ENCODE results near the gene LPP.

The LPP gene

DNA sequence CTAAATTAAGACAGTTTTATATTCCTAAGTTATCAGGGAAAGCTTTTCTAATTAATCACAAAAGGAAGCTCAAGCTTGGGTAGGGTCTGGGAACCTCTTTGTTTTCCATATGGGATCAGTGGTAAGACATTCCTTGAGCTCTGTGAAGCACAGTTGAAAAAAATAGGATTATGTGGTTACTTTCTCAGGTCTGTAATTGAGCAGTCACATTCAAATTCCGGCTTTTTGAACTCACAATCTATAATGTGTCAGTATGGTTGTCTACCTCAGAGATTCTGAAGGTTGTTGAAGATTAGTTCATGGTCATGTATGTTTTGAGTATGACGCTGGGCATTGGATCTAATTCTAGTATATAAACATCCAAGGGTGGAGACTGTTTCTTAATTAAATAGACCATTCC, 364.5 kb downstream of the LPP start:
- DNase-seq (ENCODE audit: low read depth): no peak

DNA sequence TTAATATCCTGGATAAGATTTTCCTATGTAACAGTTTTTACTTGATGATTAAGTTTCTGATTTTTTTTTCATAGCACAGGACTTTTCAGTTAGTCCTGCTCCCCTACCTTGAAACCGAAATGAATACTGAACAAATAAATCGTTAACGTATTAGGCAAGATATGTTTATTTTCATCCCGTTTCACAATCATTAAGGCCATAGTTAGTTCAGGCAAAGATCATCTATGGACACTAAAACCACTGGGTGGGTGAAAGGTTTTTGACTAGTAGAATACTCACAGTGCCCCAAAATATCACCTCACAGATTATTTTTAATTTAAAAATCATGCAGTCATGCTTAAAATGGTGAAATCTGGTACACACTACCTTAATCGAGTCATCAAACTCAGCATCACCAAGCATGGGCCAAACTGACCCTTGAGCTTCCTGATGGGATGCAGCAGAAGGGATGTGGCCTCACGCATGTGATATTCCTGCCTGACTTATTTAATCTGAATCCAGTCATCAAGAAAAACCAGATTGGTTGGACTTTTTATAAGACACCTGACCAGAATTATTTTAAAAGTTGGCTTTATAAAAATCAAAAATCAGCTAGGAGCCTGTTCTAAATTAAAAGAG, 365.0 kb downstream of the LPP start:
- DNase-seq (ENCODE audit: low read depth): no peak

DNA sequence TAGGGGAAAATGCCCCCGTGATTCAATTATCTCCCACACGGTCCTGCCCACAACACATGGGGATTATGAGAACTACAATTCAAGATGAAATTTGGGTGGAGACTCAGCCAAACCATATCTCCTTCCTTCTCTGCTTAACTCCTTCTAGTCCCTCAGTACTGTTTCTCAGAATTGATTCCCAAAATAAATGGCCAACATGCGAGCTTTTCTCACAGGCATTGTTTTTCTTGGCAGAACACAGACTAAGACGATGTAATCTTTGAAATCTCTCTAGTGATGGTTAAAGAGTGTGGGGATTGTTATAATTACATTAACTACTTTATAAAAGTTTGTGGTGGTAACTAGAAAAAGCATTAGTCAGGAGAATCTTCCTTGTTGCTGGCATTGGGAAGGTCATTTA, 366.5 kb downstream of the LPP start:
- no peak for DNase-seq (ENCODE audit: low read depth)

DNA sequence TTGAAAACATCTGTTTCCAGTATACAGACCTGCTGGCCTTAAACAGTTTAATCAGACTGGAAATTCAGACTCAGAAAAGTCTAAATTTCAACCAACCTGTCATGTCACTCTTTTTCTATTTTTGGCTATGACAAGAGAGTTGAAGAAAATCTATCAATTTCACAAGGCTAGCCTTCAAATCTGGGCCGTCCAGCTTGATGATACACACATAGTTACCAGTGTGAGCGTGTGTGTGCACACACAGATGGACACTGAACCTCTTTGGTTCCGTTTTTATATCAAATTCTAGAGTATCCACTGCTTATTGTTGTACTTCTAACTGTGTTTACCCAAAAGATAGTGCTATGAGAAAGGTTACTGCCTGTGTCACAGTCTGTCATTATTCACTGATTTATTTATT, 368.2 kb downstream of the LPP start:
- no peak for DNase-seq (ENCODE audit: low read depth)

DNA sequence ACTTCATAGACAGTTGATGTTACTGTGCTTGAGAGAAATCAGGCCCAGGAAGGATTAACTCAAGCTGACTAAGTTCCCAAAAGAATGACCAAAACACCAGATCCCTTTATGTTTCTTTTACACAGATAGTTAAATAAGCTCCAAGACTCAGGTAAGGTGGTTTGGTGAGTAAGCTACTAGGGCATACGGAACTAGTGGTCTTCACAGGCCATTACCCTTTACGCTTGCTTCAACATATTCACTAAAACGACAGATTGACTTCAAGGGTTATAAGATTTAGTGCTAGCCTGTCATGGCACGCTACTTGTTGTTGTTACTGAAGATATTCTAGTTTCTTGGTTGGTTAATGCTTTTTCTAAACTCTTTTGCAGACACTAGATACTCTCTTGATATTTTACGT, 369.3 kb downstream of the LPP start:
- DNase-seq (ENCODE audit: low read depth): no peak

DNA sequence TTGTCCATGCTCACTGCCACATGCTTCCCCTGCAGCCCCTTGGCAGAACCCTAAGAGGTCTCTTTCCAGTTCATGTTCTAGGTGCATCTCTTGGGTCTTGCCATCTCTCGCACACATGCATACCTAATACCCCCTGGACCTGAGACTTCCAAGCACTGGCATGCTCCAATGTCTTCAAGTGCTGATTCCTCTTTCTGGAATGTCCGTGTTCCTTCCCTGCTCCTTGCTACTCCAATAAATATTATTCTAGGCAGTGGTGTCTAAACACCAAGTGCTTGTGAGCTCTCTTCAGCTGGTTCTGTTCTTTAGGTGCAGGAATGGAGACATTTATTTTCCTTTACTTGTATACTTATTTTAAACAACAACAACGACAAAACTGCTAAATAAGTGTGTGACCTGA, 370.1 kb downstream of the LPP start:
- DNase-seq (ENCODE audit: low read depth): no peak

DNA sequence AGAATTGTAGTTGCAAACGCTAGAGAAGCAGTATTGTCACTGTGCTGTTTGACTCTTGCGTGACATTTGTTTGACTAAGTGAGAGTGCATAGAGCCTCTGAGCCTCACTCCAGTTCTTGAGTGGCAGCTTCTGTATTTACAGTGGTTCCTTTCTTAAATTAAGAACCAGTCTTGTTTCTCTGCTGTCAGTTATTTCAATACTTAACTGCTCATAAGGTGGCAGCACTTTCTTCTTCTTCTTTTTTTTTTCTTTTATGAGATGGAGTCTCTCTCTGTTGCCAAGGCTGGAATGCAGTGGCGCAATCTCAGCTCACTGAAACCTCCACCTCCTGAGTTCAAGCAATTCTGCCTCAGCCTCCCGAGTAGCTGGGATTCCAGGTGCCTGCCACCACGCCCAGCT, 372.1 kb downstream of the LPP start:
- DNase-seq (ENCODE audit: low read depth): no peak

DNA sequence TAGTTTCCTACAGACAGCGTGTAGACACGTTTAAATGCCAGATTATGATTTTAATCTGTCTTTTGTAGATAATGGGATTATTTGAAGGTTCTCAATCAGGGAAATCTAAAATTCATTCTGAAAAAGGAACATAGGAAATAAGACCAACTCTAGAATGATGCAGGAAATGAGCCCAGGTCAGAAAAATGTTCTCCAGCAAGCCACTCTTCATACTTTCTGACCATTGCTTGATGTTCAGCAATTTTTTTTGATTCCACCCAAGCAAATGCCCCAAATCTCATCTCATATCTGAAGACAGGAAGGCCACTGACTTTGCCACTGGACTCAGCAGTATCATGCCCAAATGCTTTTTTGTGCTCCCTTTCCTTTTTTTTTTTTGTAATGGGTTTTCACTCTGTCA, 373.4 kb downstream of the LPP start:
- no peak for DNase-seq (ENCODE audit: low read depth)

DNA sequence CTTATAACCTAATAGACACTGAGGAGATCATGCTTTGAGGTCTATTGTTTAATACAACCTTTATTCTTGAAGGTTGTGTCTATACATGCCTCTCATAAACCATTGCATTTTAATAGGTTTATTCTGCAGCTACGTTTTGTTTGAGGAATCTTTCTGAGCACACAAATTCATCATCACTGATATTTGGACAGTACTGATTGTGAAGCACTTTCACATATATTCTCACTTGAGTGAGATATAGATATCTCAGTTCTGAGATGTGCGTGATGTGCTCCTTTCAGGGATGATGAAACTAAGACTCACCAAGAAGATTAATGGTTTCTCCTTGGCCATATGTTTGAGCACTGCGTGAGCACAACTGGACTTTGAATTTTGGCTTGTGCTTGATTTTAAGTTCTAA, 374.4 kb downstream of the LPP start:
- no peak for DNase-seq (ENCODE audit: low read depth)

DNA sequence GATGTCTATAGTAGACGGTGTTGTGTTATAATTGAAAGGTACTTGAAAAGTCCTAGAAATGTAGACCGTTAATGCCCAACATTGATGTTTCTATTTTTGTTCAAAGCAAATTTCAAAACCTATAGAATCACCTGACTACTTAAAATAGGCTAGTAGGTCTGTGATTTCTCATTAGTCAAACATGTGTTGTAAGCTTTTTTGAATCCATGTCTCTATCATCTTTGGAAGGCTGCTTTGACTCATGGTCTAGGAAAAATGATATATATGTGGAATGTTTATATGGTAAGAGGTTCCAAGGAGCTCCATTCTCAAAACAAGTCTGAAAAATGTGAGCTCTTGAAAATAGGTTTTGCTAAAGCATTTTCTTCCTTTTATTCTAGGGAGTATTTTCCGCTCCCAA, 375.3 kb downstream of the LPP start:
- no peak for DNase-seq (ENCODE audit: low read depth)

DNA sequence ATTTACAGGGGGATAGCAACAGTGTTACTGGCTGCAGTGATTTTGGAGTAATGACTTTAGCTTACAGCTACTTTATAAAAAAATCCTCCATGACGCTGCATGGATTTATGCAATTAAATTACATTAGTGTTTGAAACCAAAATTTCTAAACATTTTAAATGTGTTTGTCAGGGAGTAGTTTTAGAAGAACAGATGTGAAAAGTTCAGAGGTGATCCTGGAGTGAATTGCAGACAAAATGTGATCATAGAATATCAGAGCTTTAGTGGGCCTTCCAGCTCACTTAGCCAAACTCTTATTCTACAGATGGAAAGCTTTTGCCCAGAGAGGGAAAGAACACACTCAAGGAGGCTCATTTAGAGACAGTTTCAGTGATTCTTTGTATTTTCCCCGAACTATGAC, 376.3 kb downstream of the LPP start:
- DNase-seq (ENCODE audit: low read depth): no peak

DNA sequence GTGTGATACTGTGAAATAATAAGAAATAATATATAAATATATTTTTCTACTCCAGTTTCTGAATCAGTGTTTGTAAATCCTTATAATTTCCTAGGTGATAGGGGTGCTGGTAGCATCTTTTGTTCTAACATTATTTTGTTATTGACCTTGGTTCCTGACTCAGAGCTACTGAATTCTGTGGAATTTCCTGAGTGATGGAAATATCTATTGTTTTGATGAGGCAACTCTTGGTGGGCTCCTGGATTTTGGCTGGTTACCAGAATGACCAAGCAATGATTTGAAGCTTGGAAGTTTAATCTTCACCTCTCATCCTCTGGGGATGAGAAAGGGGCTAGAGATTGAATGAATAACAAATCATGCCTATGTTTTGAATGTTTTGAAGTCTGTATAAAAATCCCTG, 377.3 kb downstream of the LPP start:
- DNase-seq (ENCODE audit: low read depth): no peak

DNA sequence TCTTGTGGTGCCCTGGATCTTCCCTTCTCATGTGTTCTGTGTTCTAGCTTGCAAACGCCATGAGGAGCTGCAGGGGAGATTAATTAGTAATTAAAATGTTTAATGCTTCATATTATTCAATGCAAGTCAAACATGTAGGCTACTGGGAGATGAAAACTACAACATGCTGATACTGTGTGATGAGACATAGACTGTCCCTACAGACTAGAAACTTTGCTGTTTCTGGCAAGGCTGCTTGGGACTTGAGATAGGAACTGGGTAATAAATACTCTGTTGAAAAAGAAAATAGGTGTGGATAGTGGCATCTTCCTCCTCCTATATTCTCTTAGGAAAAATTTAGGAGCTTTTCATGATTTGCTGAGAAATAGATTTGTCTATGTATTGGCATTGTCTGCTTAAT, 379.2 kb downstream of the LPP start:
- DNase-seq (ENCODE audit: low read depth): no peak

DNA sequence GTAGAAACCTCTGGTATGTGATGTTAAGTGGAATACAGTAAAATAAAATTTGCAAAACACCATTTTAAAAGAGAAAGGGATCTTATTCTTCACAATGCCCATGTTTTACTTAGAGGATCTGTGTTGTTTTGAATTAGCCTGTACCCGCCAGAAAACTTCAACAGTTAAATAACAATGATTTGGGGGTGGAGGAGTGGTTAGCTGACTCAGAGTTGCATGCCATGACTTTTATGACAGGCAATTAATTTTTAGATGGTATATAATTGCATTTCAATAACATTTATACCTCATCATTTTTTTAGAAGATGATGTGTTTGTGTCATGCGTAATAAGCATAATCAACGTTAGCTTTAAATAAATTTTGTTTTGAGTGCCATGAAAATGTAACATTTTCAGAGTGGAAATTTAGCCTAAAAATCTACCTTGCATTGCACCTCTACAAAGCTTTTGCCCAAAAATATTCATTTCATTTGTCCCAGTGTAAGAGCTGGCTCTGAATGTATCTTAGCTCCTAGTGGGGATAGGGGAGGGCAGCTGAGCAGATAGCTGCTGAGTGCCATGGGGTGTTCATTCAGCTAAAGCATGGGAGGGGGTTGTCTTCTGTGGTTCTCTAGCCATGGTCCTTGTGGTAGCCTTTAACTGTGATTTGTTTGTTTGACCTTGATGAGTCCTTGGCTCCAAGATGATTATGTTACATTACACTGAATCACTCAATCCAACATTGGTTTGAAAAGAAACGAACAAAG, 379.8 kb downstream of the LPP start:
- DNase-seq (ENCODE audit: low read depth): no peak

DNA sequence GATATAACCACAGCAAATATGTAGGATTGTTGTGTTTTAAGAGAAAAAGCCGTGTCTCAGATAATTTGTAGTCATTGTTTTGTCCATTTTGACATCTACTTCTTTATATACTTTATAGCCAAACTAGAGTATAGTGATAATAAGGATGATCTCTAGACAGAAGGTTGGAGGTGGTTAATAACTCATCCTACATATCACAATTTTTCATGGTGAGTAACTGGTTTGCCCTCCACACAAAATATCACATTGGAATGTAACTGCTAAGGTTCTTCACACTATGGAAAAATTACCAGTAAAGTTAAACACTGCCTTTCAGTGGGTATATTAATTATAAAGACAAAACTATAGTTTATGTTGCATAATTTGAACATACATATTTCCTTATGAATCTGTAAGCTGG, 380.7 kb downstream of the LPP start:
- no peak for DNase-seq (ENCODE audit: low read depth)

DNA sequence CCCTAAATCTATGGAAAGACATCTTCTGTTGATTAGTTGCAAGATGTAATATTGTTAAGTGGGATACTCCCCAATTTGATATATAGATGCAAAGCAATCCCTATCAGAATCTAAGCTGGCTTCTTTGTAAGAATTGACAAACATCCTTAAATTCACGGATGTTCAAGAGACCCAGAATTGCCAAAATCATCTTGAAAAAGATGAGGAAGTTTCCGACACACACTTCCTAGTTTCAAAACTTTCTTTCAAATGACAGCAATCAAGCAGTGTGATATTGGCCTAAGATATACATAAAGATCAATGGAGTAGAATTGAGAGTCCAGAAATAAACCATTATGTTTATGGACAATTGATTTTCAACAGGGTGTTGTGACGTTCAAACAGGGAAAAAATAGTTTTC, 383.6 kb downstream of the LPP start:
- no peak for DNase-seq (ENCODE audit: low read depth)

DNA sequence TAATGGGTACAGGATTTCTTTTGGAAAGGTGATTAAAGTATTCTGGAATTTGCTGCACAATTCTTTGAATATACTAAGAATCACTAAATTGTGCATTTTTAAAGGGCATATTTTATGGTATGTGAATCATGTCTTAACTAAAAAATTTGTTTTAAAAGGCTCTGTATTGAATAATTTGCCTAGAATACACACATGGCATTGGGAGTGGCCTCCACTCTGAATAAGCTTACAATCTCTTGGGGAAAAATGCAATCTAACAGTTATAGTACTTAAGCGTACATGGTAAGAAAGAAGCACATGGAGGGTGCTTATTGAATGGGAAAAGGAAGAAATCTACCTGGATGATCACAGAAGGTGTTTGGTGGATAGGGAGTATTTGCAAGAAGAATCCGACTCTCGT, 385.1 kb downstream of the LPP start:
- DNase-seq (ENCODE audit: low read depth): no peak

DNA sequence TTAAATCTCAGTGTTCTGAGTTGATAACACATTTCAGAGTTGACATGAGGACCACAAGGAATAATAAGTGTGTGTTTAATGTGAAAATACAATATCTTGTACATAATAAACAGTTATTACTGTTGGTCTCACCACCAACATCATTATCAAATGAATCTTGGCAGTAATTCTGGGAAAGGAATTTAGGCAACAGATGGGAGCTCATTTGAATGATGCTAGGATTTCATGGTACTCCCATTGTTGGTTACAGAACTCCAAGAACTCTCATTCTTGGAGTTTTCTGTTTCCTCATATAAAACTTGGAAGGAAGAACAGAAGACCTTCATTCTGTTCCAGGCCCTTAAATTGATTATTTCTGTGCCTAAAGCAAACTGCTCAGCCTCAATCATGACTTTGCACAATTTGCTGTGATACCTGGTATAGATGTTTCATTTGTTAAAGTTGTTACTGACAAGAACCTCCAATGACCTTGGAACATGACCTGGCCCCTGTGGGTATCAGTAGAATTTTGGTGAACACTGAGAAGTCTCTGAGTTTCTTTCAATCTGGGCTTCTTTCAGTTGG, 385.8 kb downstream of the LPP start:
- DNase-seq (ENCODE audit: low read depth): no peak

DNA sequence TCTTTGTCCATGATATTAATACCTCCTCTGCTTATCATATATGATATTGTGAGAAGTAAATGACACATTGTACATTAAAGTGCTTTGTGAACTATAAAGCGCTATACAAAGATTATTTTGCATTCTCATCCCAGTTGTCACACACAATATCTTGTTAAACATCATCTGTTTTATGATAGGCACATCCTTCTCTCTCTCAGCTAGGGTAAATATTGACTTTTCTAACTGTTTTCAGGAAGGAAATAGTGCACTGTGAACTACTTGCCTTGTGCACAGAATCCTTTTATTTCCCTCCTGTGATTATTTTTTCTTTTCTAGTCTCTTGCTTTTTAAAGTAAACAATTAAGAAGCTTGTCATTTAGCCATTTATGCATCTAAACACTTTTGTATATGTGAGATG, 388.2 kb downstream of the LPP start:
- DNase-seq (ENCODE audit: low read depth): no peak

DNA sequence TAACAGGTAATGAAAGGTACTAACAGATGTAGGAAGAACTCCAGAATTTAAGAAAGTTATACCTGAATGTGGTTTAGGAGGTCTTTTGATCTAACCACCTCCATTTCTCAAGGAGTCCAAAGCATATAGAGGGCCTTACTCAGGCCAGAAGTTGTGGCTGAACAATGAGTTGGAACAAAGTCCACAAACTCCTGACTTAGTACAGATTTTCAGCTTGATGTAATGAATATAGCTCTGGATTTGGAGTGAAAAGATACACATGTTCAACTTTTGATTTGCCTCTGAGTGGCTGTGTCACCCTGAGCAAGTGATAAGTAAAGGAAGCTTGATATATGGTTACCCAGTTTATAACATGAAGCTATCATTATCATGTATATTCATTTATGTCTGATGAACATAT, 390.1 kb downstream of the LPP start:
- DNase-seq (ENCODE audit: low read depth): no peak

DNA sequence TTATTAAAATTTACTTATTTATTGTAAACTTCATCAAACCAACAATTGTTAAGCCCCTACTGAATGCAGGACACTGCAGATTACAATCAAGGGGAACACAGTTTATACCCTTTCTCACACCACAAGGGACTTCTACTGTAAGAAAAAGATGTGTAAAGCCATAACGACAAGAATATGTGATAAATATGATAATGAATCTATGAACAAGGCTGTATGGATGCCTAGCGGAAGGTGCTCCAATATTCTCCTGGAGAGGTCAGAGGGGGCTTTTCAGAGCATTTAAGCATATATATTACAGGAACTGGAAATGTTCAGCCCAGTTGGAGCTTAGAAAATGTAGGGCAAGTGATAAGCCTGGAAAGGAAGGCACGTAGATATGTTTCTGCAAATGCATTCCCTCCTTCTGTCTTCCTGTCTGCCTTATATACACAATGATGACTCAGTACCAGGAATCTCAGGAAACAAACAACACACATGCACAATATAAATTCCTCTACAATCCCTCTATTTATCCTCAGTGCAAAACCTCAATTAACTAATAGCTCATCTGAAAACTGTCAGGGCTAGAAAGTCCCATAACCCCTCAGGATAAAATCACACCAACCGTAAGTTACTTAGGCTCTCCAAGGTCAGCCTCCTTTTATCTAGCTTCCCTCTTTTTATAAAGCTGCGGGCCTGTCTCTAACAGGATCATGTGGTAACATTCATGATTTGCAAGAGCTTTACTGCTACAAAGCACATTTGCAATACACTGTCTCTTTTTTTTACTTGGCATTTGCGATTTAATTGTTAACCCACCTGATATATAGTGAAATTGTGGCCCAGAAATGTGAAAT, 393.1 kb downstream of the LPP start:
- DNase-seq (ENCODE audit: low read depth): no peak

DNA sequence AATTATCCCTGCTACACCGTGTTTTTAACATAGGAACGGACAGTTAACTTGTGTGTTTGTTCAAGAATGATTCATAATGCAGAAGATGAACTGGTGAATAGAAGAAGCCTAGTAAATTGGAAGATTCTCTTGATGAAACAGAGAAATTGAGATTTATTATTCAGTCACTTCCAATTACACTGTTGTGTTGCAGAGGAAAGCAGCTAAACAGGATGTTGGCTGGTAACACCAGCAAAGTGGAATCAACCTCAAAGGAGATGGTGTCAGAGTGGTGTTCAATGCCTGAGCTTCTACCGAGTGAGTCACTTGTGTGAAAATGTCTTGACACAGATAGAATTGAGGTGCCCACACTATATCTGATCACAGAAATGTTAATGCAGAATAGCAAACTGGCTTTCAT, 399.6 kb downstream of the LPP start:
- no peak for DNase-seq (ENCODE audit: low read depth)

DNA sequence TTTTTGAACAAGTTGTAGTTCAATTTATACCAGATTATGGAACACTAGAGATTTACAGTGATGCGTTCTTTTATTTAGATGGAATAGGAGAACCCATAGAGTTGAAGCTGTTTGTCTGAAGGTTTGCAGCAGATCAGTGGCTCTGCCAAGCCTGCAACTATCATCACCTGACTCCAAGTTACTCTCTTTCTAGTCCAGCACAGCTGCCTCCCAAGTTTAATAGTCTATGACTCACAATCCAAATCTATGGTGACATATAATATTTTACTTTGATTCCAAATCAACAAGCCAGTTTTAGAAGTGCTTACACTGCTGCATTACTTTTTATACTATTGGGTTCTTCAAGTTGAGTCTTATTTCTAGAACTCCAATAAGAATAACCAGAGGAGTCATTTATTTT, 400.4 kb downstream of the LPP start:
- no peak for DNase-seq (ENCODE audit: low read depth)

Measured in activated T-cell treated with anti-CD3 and anti-CD28 coated beads for 48 hours (primary cell).